Cerebellar nuclear complex (tissue), 1 donor: ENCODE results near the gene AFAP1L1.

Experiments used
- DNase-seq, 2 experiments: peaks; one replicate each; lab custom pipeline; 2025; lab: John Stamatoyannopoulos, UW

Gene AFAP1L1

DNA sequence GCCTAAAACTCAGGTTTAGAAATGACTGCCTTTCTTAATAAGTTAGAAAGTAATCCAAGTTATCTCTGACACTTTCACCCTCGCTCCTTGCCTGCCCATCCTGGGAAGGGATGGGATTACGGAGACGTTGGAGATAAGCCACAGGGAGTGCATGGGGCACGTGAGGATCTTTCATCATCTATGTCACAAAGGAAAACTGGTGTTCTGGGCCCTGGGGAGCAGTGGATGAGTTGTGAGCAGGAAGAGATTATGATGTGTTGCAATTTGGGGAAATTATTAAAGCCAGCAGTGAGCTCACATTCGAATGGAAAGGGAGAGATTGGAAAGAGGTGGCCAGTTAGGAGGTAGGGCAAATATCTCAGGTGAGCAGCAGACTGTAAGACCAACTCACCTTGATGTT lies 12.8 kb downstream of the AFAP1L1 start:
- DNase-seq: no peak

DNA sequence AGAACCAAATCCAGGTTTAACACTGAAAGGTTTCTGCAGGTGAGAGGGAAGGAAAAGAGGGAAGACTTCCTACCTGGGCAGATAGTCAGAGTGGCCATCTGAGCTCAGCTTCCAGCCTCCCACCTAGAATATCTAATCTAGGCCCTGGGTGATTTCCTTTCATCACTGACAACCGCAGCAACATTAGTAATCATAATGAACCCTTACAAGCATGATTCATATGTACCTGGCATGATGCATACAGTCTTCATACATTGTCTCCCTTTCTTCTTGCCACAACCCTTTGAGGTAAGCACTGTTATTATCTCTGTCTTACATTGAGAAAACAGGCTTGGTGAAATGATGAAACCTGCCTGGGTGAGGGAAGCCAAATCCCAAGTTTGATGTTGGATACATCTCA lies 13.5 kb downstream of the AFAP1L1 start:
- DNase-seq: no peak

DNA sequence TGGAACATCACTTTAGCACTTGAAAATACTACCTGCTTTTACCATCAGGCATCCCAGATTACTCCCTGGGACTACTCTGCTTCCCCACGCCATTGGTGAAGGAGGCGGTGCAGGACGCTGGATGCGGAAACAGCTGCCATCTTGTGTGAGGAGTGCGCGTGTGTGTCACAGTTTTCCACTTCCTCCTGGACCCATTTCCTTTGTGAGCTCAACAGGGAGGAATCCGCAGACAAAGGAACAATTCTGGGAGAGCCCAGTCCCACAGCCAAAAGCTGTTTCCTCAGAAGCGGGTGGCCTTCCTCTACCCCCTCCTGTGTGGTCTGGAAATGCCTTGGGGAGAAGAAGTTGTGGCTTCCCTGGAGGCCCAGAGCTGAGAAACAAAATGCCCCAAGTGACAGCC lies 16.8 kb downstream of the AFAP1L1 start:
- DNase-seq: no peak

DNA sequence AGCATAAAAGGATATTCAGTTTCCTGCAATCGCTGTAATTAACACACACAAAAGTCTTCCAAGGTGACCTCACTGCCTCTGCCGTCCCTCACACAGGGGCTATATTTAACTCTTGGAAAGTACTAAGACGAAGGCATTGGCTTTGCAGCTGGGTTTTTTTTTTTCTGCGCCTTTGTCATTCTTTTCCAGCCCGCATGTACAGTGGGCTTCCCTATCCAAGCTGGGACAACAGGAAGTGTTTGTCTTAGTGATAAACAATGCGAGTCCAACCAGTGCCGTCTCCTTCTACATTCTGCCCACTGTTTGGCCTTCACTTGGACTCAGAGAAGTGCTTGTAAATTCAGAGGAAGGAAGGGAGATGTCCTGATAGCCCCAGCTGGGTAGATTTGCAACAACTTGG lies 17.6 kb downstream of the AFAP1L1 start:
- DNase-seq: no peak

DNA sequence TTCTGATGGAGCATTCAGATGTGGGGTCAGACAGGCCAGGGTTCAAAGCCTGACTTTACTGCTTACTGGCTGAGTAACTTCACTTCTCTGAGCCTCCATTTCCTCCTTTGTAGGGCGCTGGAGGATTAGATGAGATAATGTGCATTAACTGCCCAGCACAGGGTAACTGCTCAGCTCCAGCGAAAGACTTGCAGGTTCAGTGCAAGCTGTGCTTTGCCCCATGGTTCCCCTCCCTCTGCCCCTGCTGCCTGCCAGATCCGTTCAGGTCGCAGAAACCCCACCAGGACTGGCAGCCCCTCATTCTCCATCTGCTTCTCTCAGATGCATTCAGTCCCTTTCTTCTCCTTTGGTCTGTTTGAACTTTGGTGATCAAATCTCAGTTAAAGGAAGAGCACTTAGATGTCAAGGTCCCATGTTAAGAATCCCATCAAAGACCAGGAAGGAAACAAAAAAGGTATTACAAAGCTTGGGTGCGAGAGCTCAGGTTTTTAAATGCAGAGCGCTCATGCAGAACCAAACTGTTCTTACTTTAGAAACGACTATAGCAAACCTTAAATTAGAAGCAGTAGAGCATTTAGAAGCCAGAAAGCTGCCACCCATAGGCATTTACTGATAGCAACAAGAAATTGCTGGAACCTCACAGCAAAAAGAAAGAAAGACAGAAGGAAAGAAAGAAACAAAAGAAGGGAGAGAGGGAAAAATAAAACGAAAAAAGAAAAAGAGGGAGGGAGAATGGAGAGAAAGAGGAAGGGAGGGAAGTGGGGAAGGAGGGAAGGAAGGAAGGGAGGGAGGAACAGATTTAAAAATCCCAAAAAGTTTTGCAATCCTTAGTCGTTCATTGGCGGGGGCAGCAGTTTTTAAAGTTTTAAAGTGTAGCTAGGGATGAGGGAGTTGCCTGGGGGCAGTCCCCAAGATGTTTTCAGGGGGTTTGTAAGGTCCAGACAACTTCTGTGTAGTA lies 23.5 kb downstream of the AFAP1L1 start:
- DNase-seq: no peak

DNA sequence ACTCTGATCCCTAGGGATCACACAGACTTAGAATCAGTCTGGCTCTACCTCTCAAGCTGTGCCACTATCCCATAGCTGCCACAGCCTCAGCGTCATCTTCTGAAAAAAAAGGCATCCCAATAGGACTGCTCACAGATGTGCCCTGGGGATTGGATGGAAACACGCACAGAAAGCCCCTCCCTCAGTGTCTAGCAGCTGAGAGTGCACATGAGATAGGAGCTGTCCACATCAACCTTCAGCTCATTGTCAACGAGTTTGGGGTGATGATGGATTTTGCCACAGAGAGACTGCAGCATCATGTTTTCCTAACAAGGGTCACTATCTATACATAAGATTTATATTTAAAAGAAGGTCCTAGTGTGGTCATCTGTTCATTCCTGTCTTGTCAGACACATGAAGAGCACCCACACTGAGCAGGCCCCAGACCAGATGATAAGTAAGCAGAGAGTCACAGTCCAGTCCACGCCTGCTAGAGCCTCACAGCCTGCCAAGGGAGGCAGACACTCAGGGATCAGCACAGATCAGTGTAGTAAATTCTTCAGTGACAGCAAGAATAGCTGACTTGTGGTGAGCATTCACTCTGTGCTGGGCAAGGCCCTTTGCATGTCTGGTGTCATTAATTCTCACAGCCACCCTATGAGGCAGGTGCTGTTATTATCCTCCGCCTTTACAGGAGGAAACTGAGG lies 25.8 kb downstream of the AFAP1L1 start:
- DNase-seq: no peak

DNA sequence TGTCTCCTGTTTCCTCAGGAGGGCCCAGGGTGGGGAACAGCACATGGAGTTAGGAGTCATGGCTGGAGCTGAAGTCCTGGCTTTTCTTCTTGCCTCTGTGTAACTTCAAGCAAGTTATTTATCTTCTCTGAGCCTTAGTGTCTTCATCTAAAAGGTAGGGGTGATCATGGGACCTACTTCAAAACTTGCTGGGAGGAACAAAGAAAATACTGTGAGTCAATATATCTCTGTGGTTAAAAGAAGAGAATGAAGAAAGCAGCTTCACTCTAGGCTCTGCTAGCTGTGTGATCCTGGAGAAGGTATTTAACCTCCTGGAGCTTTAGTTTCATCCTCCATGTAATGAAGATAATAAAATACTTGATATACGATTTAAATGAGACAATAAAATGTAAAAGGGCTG lies 26.5 kb downstream of the AFAP1L1 start:
- no peak for DNase-seq

DNA sequence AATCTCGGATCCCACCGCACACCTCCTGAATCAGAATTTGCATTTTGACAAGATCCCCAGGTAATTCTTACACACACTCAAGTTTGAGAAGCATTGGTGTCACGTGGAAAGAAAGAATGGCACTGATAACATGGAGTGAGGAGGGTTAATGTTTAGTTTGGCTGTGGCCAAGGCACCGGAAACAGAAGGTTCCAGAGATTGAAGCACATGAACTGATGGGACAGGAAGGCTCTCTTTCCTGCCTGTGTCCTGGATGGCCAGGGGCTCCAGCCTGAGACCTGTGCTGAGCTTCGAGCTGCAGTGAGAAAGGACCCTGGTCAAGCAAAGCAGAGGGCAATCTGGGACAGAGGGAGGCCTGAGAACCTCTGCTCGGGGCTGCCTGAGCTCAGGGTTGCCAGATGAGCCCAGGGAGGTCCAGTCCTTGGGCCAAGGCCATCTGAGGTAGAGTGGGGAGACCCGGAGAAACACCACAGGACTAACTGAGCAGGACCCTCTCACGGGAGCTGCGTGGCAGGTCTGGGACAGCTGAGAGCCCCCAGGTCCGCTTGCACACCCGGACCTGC lies 27.3 kb downstream of the AFAP1L1 start:
- no peak for DNase-seq

DNA sequence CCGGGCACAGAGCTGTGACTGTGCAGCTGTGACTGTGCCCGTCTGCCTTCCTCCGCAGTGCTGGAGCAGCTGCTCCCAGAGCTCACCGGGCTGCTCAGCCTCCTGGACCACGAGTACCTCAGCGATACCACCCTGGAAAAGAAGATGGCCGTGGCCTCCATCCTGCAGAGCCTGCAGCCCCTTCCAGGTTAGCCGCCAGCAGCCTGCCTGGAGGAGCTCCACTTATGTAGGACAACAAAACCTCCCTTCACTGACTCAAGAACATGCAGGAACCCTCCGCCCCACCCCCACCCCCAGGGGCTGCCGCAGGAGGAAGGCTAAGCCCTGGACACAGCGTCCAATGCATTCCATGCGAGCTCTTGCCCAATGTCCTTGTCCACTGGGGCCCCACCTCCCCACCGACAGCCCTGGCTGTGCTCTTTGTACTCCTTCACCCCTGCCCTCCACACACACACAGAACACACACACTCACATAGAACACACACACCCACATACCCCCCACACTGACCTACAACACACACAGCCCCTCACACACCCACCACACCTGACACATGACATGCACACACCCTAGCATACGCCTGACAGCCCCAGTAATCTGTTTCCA lies 27.9 kb downstream of the AFAP1L1 start:
- no peak for DNase-seq

DNA sequence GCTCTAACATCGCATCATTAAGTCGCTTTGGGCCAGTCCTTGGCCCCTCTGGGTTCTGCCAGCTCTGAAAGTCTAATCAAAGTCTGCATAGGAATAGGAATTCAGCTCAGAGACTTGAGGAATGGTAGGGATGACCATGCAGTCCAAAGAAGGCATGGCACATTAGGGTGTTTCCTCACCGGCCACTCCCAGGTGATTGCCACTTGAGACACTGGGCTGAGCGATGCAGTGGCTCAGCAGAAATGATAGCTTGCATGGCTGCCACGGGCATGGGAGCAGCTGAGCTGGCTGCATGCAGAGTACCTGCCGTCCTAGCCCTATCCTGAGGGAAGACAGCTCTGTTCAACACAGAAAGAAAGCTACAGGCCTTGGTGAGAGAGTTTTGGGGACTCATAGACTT lies 28.8 kb downstream of the AFAP1L1 start:
- no peak for DNase-seq

DNA sequence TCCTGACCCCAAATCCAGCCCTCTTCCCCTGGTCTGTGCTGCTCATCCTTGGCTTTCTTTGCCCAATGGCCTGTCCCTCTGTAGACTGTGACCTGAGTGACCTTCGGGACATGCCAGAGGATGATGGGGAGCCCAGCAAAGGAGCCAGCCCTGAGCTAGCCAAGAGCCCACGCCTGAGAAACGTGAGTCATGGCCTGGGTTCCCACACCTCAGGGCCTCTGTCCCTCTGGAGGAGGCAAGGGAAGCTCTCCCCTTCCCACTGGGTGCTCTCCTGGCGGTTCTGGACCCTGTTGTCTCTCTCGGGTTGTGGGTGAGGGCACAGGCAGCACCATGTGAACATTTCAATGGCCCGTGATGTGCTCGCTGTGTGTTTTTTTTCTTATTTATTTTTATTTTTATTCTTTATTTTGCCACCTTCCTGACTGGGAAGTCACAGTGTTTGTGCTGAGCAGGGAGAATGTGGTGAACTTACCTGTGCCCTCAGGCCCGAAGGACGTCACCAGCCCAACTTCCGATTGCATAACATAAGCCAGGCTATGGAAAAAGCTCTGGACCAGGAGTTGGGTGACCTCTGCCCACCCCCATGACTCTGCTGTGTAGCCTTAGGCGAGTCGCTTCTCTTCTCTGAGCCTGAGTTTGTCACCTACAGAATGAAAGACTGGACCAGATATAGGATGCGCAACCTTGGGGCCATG lies 29.5 kb downstream of the AFAP1L1 start:
- no peak for DNase-seq

DNA sequence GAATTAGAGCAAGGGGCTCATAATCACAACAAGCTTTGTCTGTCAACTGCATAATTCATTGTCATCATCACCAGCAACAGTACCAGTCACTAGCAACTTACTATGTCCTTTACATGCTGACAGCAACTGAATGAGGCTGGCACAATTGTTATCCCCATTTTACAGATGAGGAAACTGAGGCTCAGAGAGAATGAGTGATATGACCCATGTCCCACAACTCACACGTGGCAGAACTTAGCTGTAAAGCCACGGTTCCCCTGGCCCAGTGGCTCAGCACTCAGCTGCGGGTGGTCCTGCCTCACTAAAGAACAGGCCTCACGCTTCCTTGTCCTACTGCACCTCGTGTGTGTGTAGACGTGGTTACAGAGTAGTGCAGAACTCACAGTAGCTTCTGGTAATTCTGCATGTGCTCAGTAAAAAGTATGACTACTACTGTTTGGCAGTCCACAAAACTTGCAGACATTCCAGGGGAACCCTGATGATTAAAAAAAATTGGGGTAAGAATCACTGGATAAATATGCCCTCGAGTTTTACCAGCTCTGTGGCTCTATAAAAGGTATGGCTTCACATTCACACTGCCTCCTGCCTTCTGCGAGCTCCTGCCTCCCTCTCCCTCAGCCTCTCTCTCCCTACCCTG lies 30.2 kb downstream of the AFAP1L1 start:
- no peak for DNase-seq

DNA sequence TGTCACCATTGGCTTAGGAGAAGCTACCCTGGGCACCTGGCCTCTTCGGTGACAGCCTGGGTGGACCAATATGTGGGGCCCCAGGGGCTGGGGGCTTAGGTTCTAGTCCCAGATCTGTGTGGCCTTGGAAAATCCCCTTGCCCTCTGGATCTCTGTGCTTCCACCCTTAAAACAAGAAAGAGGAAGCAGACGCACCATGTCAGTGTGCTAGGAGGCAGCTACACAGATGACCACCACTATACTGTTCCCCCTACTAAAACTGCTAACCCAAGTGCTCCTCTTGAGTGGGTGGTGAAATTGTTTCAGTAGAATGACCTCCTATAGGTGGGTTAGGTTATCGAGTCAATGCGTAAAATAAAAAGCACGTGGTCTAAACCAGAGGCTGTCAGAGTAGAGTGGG lies 31.0 kb downstream of the AFAP1L1 start:
- no peak for DNase-seq

DNA sequence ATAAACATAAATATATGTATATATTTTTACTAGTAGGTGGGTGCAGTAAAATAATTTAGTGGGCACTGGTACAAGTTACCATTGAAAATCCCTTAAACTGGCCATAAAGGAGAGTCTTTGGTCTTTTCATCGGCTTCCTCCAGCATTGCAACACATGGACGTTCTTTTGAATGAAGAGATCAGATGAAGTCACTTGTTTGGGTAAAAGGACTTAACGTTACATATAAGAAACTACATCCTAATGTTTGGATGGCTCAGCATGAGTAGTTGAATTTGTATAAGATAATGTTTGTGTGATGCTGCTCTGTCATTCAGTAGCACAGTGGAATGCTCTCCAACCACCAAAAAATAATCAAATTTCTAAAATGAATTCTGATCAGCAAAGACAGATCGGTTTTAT lies 31.6 kb downstream of the AFAP1L1 start:
- no peak for DNase-seq

DNA sequence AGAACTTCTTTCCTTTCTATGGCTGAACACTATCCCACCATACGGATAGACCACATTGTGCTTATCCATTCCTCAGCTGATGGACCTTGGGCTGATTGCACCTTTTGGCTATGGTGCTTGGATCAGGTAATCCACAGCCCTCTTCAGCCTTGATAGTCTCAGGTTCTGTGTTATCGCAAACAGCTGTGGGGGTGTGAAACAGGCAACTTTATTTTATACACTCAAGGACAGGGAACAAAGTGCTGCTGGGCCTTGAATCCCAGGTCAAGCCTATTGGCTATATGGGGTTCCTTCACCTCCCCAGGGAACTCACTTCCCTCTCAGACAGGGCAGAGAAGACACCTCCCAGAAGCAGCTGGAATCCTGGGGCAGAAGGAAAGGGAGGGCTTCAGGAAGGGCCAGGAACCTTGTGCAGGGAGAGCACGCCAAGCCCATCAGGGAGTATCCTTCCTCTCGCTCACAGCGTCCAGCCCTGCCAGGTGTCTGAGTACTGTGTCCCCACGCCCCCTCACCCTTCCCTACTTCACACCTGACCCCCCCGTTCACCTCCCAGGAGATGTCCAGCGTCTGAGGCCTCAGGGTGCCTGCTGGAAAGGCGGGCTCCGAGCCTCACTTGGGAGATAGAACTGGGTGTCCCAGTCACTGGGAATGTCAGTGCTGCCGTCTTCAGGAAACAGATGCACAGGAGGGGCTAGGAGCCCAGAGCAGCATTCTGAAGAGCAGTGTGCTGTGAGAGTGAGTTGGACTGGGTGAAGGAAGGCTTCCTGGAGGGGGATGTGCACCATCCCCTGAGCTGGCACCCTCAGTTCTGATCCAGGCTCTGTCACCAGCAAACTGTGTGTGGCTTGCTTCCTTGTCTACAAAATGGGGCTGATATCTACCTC lies 32.8 kb downstream of the AFAP1L1 start:
- DNase-seq: no peak

DNA sequence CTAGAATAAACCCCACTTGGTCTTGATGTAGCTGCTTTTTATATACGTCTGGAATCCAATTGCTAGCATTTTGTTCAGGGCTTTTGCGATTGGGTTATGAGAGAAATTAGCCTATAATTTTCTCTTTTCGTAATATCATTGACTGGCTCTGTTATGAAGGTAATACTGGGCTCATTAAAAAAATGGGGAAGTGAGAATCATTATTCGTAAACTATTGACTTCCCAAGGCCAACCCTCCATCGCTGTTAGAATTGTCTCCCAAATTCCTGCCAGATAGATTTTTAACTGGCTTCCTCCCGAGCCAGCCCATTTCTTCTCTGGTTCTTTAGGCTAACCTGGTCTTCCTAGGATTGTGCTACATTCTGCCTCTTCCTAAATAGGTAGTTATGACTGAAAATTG lies 37.7 kb downstream of the AFAP1L1 start:
- no peak for DNase-seq

DNA sequence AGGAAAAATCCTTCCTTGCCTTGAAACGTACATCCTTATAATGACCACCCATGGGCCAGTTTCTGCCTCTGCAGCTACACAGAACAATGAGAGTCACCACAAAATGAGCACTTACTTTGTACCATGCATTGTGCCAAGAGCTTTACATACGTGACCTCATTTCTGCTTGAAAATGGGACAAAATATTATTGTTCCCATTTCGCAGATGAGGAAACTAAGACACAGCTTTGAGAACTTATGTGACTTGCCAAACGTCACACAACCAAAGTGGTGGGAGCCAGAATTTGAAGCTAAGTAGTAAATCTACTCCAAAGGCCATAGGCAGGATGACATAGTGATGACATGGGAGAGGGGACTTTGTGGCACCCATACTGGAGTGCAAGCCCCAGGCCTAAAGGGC lies 38.8 kb downstream of the AFAP1L1 start:
- no peak for DNase-seq

DNA sequence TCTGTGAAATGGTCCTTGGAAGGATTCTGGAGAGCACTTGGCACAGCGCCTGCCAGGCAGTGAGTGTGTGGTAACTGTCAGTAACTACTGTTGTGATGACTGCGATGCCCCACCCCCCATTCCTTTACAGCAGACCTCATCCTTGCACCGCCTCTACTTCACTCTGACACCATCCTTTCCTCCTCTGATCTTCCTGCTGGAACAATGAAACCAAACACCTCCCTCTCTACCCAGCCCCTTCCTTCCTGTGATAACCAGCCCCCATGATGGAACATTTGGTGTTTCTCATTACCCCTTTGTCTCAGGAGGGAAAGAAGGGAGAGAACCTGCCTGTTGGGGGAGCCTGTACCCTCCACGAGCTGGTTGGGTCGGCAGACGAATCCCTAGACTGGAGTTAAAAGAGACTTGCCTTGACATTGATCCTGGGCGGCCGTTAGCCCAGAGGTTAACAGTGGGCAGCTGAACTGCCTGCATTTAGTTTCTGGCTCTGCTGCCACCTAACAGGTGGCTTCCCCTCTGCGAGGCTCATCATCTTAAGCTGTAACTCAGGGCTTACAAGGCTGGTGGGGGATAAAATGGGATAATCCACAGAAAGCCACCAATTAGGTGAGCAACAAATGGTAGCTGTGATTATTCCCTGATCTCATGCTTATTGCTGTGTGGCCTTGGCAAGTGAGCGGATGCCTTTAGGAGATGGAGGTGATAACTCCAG lies 39.4 kb downstream of the AFAP1L1 start:
- no peak for DNase-seq

DNA sequence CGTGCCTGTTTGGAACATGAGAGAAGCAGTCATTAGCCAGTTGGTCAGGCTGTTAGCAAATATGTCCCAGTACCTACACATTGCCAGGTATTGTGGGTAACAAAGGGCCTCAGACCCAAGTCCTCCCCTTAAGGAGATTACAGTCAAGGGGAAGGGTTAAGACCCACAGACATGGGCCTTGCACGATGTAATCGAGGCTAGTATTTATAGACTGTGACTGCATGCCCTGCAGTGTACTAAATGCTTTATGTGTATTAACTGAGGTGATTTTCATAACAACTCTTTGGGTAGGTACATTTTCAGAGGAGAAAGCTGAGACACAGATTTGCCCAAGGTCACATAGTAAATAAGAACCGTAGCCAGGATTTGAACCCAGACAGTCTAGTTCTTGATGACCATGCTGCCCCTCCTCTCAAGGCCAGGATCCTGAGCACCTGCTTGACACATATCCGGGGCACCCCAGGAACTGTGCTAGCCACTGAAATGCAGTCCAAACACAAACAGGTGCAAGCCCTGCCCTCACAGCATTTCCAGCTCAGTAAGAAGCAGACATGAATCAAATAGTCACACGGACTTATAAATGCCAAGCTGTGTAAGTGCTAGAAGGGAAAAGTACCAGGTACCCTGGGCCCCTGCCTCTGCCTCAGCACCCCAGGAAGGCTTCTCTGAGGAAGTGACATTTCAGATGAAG lies 41.6 kb downstream of the AFAP1L1 start:
- no peak for DNase-seq
